ENCODE measurements around the gene TMEM232.

DNA sequence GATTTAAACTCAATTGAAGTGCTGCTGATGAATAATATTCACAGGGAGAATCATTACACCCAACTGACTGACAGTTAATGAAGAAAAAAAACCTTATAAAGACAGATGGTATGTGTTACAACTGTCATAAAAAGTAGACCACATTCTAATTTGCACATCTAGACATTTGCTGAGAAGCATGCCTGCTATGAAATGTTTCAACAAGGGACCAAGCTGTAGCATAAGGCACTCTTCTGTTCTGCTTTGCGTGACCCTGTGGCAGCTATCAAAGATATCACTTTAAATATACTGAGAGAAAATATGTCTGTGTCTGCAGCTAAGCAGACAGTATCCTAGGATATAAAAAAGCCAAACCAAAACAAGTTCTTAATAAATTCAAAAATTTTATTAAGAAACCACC, 153.7 kb downstream of the TMEM232 start:
- TF ChIP-seq, protein P1, sequence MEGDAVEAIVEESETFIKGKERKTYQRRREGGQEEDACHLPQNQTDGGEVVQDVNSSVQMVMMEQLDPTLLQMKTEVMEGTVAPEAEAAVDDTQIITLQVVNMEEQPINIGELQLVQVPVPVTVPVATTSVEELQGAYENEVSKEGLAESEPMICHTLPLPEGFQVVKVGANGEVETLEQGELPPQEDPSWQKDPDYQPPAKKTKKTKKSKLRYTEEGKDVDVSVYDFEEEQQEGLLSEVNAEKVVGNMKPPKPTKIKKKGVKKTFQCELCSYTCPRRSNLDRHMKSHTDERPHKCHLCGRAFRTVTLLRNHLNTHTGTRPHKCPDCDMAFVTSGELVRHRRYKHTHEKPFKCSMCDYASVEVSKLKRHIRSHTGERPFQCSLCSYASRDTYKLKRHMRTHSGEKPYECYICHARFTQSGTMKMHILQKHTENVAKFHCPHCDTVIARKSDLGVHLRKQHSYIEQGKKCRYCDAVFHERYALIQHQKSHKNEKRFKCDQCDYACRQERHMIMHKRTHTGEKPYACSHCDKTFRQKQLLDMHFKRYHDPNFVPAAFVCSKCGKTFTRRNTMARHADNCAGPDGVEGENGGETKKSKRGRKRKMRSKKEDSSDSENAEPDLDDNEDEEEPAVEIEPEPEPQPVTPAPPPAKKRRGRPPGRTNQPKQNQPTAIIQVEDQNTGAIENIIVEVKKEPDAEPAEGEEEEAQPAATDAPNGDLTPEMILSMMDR (IDR thresholded peaks at IDR 0.05; ENCODE audit: extremely low read depth in 1 of 2, insufficient read depth in 1 of 2, low read depth in 1 of 2, low read length in 2 of 2), result no peak
- TF ChIP-seq FOS (IDR thresholded peaks at IDR 0.05; ENCODE audit: borderline replicate concordance, insufficient read depth, low read length) (no peak), POLR2AphosphoS5 (IDR thresholded peaks at IDR 0.05; ENCODE audit: insufficient read depth, low read depth, low read length) (no peak), EZH2 (IDR thresholded peaks at IDR 0.05; ENCODE audit: borderline replicate concordance, low read depth, low read length, severe bottlenecking) (no peak), POLR2A (IDR thresholded peaks at IDR 0.05; ENCODE audit: low read depth, low read length) (no peak), MYC (IDR thresholded peaks at IDR 0.05; ENCODE audit: low read depth, low read length) (no peak)
- TF ChIP-seq, protein P2, sequence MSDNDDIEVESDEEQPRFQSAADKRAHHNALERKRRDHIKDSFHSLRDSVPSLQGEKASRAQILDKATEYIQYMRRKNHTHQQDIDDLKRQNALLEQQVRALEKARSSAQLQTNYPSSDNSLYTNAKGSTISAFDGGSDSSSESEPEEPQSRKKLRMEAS (IDR thresholded peaks at IDR 0.05; ENCODE audit: insufficient read depth, insufficient read length), result no peak
